GM21786 (cell line): Measurements from ENCODE around the gene PRDM16.

ENCODE experiments used
- ATAC-seq: cut with Tn5 transposase; IDR thresholded peaks from one replicate; pipeline ENCODE4 v1.9.1; 2021; ENCODE audit not compliant: unreplicated experiment

PRDM16 gene

DNA sequence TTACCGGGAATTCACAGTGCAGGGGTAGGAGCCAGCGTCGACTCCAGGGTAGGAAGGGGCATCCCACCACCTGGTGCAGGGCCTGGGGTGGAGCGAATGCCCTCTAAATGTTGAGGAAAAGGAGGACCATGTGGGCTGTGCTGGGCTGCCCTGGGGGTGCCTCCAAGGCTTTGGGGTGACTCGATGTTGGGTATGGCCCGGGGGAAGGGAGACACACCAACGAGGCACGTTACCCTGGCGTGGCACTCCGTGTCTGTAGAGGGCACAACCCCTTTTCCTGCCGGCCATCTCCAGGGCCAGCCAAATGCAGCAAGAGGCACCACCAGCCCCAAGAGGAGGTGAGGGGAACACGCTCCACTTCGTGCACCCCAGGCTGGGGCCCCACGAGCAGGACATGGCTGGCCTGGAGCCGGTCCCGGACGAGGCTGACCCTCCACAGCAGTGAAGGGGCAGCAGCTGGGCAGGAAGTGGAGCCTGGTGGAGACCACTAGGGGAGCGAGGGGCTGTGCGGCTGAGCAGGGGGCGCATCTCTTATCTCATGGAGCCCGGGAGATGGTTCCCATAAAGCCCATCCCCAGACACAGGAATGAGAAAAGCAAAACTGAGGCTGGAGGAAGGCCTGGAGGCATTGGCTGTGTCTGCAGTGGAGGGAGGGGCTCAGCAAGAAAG, 36.5 kb upstream of the PRDM16 start:
- no peak for ATAC-seq

DNA sequence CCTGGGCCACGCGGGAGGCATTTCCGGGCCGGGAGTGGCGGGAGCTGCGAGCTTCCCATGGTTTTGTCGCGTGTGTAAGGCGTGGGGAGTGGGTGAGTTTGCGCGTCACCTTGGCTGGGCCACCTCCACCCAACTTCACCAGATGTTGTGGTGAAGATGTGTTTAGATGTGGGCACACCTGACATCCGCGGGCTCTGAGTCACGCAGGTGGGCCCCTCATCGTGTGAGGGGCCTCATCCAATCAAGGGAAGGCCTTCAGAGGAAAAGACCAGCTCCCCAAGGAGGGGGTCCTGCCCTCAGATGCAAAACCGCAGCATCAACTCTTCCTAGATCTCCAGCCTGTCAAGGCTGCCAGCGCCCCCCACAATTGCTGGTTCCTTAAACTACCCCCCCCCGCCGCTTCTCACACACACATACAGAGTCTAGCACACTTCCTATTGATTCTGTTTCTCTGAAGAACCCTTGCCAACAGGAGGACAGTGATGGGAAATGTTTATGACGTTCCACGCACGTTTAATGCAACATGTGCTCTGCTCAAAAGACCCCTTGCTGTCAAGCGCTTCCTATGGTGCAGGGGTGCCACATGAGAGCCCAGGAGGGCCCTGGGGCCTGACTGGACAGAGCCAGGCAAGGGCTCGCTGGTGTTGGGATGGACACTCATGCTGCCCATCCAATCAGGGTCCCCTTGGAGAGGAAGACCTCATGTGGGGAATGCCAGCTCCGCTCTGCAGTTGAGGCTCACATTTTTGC, 35.8 kb upstream of the PRDM16 start:
- no peak for ATAC-seq

DNA sequence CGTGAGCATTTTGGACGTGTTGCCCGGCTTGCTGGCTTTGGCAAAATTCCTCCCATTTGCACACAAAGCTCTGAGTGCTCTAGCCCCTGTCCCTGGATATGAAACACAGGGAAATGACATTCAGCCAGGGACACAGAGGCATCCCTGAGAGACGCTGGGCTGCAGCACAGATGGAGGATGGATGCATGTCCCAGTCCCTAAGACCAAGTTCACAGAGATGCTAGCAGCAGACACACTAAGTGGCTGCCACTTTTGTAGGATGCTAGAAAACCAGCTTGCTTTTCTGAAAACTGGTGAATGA, 35.3 kb upstream of the PRDM16 start:
- no peak for ATAC-seq

DNA sequence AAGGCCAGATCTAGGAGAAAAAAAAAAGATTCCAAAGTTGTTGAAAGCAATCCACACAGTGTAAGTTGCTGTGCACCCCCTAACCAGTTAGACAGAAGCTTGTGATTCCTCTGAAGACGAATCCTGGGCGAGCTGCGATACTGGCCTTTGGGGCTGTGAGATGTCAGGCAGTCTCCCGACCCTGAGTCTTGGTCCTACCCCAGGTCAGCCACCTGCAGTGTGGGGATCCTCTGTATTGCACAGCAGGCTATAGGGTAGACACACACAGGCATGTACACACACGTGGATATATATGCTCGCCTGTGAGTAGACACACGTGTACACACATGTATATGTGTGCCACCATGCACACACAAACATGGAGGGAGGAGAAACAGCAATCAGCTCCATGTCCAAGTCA, 34.8 kb upstream of the PRDM16 start:
- no peak for ATAC-seq

DNA sequence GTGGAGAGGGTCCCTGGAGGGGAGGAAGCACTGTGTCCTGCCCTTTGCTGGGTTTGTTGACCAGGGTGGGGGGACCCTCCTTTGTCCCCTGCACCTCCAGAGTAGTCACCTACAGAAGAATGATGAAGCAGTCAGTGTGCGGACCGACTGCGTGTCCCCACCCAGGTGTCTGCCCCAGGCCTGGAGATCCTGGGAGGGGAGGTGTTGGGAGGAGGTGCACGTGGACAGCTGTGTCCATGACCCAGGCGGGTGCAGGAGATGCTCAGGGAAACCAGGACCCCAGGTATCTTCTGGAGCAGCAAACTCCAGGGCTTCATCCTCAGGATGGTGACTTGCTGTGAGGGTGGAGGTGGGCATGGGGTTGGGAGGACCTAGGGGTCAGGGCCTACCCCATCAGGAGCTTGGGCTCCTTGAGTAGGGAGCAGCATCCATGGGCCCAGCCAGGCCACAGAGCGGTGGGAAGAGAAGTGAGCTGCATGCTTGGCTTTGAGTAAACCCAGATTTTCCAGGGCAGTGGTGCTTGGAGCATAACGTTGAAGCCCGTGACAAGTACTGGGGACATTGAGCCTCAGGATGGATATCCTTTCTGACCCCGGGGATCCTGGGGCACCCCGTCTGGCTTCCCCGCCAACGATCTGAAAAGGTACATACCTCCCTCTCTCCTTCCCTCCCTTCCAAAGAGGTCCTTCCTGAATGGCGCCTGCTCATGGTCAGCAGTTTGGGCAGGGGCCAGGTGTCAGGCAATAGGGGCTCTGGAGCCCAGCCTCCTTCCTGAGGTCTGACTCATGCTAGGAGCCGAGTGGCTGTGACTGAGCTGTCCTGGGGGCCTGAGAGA, 34.1 kb upstream of the PRDM16 start:
- no peak for ATAC-seq

DNA sequence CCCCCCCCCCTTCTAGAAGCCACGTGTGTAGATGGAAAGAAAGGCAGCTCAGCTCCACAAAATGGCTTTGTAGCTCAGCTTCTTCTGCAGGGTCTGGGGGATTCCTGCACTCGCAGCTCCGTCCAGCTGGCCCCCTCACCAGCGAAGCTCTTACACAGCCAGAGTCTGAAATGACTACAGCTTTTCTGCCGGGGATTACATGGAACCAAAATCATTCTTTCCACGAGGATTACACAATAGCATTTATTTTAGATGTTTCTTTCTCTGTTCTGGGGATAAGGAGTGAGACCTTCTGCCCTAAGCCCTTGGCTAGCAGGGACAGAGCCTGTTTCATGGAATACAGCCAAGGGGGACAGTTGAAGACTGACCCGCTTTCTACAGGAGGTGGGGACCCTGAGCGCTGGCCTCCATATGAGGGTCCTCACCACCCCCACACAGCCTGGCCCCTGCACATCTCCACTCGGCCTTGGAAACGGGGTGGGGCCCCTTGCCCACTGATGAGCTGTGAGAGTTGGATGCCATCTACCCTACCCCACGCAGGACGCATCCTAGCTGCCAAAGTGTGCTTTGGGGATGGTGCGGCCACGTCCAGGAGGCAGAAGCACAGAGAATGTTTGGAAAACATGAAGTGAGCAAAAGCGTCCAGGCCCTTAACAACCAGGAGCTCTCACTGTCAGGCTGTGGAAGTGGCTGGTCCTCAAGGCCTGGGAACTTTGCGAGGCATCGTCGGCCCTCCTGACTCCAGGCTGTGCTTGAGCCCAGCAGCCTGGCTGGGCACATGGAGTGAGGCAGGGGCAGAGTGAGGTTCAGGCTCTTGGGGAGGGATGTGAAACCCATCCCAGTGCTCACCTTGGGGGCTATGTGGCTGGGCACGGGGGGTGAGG, 33.2 kb upstream of the PRDM16 start:
- ATAC-seq: no peak

DNA sequence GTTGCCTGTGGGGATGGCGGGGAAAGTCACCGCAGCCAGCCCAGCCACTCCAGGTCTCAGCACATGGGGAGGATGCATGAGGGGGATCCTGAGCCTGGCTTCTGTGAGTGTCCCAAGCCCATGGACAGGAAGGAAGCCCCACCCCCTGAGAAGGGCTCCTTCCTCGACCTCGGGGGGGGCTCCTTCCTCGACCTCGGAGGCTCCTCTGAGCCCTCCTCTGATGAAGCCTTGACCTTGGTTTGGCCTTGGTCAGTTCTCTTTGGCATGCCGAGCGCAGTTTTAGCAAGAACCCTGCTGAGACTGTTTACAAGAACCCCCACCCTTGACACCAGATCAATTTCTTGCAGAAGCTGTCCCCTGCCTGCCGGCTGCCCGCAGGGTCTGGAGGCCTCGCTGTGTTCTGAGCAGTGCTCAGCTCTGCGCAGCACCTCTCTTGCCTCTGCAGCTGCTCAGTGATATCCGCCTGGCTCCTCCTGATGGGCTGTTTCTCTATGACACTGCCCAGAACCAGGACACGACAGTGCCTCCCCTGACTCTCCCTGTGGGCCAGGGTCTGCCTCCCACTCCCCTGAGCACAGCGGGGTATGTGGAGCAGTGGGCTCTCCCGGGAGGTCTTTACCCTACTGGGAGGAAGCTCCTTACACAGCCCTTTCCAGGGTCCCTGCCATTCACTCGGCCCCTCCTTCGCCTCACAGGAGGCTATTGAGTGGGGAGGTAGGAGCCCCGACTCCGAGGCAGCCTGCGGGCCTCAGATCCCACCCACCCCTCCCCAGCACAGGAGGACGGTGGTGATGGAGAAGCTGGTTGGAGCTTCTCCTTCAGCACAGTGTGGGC, 32.3 kb upstream of the PRDM16 start:
- no peak for ATAC-seq

DNA sequence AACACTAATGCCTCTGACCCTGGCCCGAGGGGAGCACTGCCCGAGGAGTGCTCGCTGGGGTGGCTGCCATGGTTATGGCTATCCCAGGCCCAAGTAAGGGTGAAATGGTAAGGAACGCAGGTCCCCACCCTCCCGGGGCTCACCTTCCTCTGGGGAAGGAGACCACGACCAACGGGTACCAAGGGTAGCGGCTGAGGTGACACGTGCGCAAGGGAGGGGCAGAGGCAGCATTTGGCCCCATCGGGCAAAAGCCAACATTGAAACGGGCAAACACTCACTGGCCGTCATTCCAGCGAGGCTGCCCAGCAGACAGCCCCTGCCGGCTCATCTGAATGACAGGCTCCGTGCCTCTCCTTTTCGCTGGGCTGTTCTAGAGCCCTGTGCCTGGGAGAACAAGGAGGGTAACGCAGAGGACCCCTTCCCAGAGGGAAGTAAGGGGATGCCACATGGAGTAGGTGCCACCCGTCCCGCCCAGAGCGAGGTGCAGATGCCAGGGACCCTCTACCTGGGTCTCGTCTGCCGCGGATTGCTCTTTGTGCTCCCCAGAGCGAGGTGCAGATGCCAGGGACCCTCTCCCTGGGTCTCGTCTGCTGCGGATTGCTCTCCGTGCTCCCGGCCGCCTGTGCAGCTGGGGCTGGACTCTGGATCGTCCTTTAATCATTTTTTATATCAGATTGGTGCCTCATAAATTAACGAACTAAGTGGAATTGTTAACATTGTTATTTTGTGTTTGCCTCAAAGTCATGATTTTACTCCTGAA, 31.5 kb upstream of the PRDM16 start:
- ATAC-seq: no peak

DNA sequence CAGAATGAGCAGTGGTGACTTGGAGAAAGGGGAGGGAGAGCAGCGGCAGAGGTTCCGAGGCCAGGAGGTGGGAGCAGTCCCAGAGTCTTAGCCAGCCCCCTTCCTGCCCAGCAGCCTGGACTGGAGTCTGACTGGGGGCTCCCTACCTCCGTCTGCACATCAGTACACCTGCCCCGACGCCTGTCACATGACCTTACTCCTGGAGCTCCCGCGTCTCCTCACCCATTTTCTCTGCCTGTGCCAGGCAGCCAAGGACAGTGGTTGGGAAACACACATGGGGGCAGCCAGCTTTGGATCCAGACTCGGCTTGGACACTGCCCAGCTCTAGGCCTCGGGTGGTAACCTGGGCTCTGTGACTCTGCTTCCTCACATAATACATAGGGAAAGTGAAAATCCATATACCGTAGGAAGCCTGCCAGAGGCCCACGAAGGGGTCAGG, 30.9 kb upstream of the PRDM16 start:
- ATAC-seq: no peak

DNA sequence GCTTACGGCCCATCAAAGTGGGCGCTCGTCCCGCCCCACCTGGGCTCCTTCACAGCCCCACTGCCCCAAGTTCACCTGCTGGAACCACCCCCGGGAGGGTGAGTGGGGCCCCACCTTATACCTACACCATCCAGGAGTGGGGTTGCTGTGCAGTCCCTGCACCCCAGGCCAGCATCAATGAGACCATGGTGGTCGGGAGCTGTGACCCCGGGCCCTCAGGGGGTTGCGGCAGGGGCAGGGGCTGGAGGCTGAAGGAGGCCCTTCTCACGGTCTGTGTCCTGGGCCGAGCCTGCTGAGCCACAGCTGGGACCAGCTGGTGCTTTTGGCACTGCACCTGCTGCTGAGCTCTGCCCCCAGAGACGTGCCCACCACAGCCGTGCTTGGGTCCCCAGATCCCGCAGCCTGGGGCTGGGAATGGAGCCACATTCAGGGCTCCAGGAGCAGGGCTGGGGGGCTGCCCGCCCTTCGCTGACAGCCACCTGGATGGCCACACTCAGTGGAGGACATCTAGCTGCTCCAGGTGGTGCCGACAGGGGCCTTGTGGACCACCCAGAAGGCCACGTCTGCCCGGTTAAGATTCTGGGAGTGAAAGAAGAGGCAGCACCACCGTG, 30.3 kb upstream of the PRDM16 start:
- no peak for ATAC-seq

DNA sequence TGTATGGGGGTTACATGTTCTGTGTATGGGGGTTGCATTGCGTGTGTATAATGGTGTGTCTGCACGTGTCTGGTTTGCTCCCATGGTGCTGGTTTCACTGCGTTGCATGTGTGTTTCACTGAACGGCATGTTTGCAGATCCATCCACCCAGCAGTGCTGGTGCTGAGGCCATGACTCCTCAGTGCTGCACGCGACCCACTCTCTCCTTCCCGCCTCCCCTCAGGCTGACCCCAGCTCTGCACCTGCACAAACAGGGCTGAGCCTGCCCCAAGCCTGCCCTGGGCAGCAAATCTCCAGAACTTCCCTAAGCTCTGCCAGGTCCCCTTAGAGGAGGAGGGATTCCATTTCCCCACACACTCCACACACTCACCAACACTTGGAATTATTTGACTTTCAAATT, 29.0 kb upstream of the PRDM16 start:
- no peak for ATAC-seq

DNA sequence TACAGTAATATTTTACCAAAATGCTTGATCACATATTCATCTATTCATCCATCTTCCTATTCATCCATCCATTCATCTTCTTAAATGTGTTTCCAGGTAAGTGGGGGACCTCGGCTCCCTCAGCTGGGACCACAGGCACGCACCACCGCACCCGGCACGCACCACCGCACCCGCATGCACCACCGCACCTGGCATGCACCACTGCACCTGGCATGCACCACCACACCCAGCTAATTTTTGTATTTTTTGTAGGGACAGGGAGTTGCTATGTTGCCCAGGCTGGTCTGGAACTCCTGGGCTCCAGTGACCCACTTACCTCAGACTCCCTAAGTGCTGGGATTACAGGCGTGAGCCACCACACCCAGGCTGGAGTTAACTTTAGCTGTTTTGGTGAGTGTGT, 26.5 kb upstream of the PRDM16 start:
- no peak for ATAC-seq

DNA sequence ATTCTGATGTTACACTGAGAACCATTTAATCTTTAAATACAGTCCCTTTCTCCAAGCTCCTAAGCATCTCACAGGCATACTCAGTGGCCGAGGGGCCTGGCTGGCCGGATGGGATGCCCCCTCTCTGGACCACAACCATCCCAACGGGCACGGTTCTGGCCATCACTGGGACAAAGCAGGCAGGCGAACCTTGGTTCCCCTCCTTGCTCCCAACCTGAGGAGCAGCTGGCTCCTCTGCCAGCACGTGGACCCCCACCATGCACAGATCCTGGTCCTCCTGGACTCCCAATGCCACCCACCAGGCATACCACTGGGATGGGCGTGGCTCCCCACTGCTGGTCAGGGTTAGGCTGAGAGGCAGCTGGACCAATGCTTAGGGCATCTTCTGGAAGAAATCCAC, 19.8 kb upstream of the PRDM16 start:
- ATAC-seq: no peak

DNA sequence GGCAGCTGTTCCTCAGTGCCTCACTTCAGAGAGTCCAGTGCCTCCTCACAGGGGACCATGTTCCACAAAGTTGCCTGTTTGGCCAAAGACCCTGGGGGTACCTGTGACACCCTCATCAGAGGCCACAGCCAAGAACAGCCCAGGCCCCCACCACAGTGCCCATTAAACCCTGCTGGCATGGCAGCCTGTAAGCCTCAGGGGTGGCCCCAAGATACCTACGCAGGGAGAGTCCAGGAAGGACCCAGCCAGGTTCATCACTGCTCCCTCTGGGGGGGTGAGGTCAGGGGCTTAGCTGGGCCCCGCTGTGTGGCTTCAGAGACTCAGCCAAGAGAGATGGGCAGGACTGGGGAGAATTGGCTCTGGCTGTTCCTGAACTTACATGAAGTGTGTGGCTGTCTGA, 19.1 kb upstream of the PRDM16 start:
- no peak for ATAC-seq

DNA sequence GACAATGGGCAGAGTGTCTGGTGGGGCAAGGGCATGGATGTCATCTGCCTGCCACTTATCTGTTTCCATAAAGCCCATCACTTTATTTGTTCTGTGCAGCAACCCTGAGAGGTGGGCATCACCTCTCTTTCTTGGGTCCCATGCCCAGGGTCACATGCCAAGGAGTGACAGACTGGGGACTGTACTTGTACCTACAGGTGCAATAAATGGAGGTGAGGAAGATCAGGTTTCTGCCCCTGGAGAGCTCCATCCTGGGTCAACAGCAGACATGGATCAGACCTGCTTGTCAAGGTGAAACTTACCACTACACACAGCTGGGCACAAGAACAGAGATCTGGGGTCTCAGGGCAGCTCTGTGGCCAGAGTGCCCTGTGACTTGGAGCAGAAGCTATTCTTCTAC, 18.4 kb upstream of the PRDM16 start:
- ATAC-seq: no peak

DNA sequence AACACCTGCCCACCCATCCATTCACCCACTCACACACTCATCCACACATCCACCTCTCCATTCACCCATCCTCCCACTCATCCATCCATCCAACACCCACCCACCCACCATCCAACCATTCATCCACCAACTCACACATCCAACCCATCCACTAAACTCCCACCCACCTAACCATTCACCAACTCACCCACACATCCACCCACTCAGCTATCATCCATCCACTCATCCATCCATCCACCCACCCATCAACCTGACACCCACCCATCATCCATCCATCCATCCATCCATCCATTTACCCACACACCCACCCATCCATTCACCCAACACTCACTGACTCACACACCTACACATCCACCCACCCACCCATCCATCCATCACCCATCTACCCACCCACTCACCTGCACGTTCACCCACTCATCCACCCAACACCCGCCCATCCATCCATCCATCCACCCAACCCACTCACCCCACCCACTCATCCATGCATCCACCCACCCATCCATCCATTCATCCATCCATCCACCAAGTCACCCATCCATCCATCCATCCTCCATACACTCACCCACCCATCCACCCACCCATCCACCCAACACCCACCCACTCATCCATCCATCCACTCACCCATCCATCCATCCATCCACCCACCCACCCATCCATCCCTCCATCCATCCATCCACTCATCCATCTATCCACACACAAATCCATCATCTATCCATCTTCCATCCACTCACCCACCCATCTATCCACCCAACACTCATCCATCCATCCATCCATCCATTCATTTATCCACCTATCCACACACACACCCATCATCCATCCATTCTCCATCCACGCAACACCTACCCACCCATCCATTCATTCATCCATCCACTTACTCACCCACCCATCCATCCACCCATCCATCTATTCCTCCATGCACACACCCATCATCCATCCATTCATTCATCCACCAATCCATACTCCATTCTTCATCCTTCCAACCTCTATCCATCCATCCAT, 17.4 kb upstream of the PRDM16 start:
- no peak for ATAC-seq

DNA sequence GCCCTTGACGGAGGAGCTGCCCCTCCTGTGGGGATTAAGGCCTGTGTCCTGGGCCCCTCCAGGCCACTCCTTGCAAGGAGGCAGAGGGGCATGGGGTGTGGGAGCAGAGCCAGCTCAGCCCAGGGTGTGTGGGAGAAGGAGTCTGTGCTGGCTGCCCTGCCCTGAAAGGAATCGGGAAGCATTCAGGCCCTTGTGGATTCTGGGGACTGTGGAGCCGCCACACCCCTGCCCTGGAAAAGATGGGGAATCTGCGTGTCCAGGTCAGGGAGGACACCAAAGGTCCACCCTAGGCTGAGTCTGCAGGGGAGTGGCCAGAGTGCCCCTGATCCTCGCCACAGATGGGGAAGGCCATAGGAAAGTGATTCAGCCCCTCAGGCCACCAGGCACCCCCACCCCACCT, 16.5 kb upstream of the PRDM16 start:
- no peak for ATAC-seq
